H1 (cell line): ENCODE measurements around the gene FHDC1. TPM values are rescaled to one million over a fixed set of nuclear protein-coding genes. Genes with fewer than 3 reads are reported as not detected.

ENCODE experiments used
- CTCF ChIA-PET: fragments of 300-600 bp; sonication (Branson Sonifier 250); formaldehyde crosslinking; loops from one replicate; lab custom pipeline; 2021; ENCODE audit not compliant: partially characterized antibody; lab: Charles Lee
- POLR2A ChIA-PET: fragments of 300-600 bp; sonication (Branson Sonifier 250); formaldehyde crosslinking; loops from one replicate; lab custom pipeline; 2021; ENCODE audit warnings: inconsistent platforms; ENCODE audit not compliant: partially characterized antibody; lab: Charles Lee
- DNase-seq, 2 experiments: peaks; one replicate each; pipeline versions ENCODE4 v3.0.0 to v3.0.0-alpha.2; 2010 to 2022; ENCODE audit warnings: low spot score in 2 of 2, low read depth in 1 of 2, mixed read lengths in 1 of 2
- FAIRE-seq: peaks from 2 replicates; lab custom pipeline; 2011; peaks lifted over from hg19 to GRCh38; lab: Jason Lieb, UNC
- H2AFZ ChIP-seq: 2 replicates; pipeline ENCODE4 v1.8.1; 2012; ENCODE audit warnings: low read length, inconsistent platforms
- H2AK5ac ChIP-seq: 2 replicates; pipeline ENCODE4 v1.6.1; 2013; ENCODE audit warnings: low read depth, low read length
- H2BK120ac ChIP-seq: replicated peaks from 2 replicates; pipeline ENCODE3; 2013; ENCODE audit warnings: low read depth, low read length, inconsistent platforms
- H2BK12ac ChIP-seq: 2 replicates; pipeline ENCODE4 v1.6.1; 2013; ENCODE audit warnings: low read depth, low read length
- H2BK15ac ChIP-seq: 2 replicates; pipeline ENCODE4 v1.6.1; 2013; ENCODE audit warnings: low read length
- H2BK20ac ChIP-seq: 2 replicates; pipeline ENCODE4 v1.6.1; 2013; ENCODE audit warnings: low read length
- H2BK5ac ChIP-seq: 2 replicates; pipeline ENCODE4 v1.6.1; 2013; ENCODE audit warnings: low read depth, low read length
- H3K14ac ChIP-seq: 2 replicates; pipeline ENCODE4 v1.6.1; 2013; ENCODE audit warnings: inconsistent platforms; ENCODE audit not compliant: insufficient read length
- H3K18ac ChIP-seq: 2 replicates; pipeline ENCODE4 v1.6.1; 2013; ENCODE audit warnings: low read length; ENCODE audit errors: extremely low read depth
- H3K23ac ChIP-seq: 2 replicates; pipeline ENCODE4 v1.6.1; 2013; ENCODE audit warnings: inconsistent platforms; ENCODE audit not compliant: insufficient read length
- H3K23me2 ChIP-seq: 2 replicates; pipeline ENCODE4 v1.6.1; 2013; ENCODE audit warnings: low read depth, low read length
- H3K27ac ChIP-seq: 2 replicates; pipeline ENCODE4 v1.6.1; 2011; ENCODE audit warnings: low read depth, low read length, inconsistent platforms
- H3K27me3 ChIP-seq, 4 experiments: replicated peaks in 1 of 4; 1 replicate in 1 of 4; 2 replicates in 3 of 4; pipeline versions ENCODE4 v1.6.1 to v1.8.1; 2011 to 2013; ENCODE audit warnings: low read length in 3 of 4, mild to moderate bottlenecking in 3 of 4, inconsistent platforms in 2 of 4, mixed read lengths in 2 of 4, moderate library complexity in 1 of 4; ENCODE audit not compliant: control insufficient read depth in 3 of 4, insufficient read depth in 3 of 4; ENCODE audit errors: extremely low read depth in 1 of 4
- H3K36me3 ChIP-seq, 4 experiments: 2 replicates each; pipeline versions ENCODE4 v1.6.1 to v1.8.1; 2011 to 2013; ENCODE audit warnings: mild to moderate bottlenecking in 4 of 4, low read length in 3 of 4, moderate library complexity in 2 of 4, control low read depth in 1 of 4, inconsistent platforms in 1 of 4; ENCODE audit not compliant: insufficient read depth in 4 of 4, control insufficient read depth in 2 of 4
- H3K4ac ChIP-seq: replicated peaks from 2 replicates; pipeline ENCODE3; 2013; ENCODE audit warnings: low read length, low read depth, mixed read lengths, inconsistent platforms; ENCODE audit not compliant: insufficient read length
- H3K4me1 ChIP-seq, 4 experiments: replicated peaks in 1 of 4; 1 replicate in 1 of 4; 2 replicates in 3 of 4; pipeline versions ENCODE4 v1.6.1 to v1.8.1; 2011 to 2013; ENCODE audit warnings: low read length in 3 of 4, inconsistent platforms in 2 of 4, mixed read lengths in 1 of 4; ENCODE audit not compliant: insufficient read depth in 4 of 4, control insufficient read depth in 3 of 4
- H3K4me2 ChIP-seq, 2 experiments: 2 replicates each; pipeline versions ENCODE4 v1.6.1 to v1.8.1; 2011 to 2013; ENCODE audit warnings: low read depth in 2 of 2, low read length in 2 of 2, control low read depth in 1 of 2, inconsistent platforms in 1 of 2, mild to moderate bottlenecking in 1 of 2; ENCODE audit not compliant: insufficient read depth in 1 of 2
- H3K4me3 ChIP-seq, 4 experiments: fragments of 200-600, 300-600 bp in 1 of 4; sonication (generic), shearing (Covaris generic), sonication (Bioruptor Twin) in 1 of 4; 2 replicates each; pipeline versions ENCODE4 v1.5.1 to v1.8.1; 2011 to 2016; ENCODE audit warnings: low read length in 4 of 4, low read depth in 3 of 4, control low read depth in 2 of 4, inconsistent platforms in 2 of 4, mild to moderate bottlenecking in 2 of 4, mixed read lengths in 1 of 4, moderate library complexity in 1 of 4; ENCODE audit not compliant: insufficient read depth in 2 of 4; ENCODE audit errors: extremely low read depth in 1 of 4
- H3K56ac ChIP-seq: replicated peaks from 2 replicates; pipeline ENCODE3; 2013; ENCODE audit warnings: low read depth, mild to moderate bottlenecking, mixed read lengths, low read length, inconsistent platforms; ENCODE audit not compliant: insufficient read length
- H3K79me1 ChIP-seq: 2 replicates; pipeline ENCODE4 v1.6.1; 2013; ENCODE audit warnings: low read depth, low read length, control low read depth
- H3K79me2 ChIP-seq, 2 experiments: 2 replicates each; pipeline versions ENCODE4 v1.6.1 to v1.8.1; 2012 to 2013; ENCODE audit warnings: low read length in 2 of 2, mild to moderate bottlenecking in 2 of 2, inconsistent platforms in 1 of 2; ENCODE audit not compliant: insufficient read depth in 2 of 2, control insufficient read depth in 1 of 2
- H3K9ac ChIP-seq, 4 experiments: replicated peaks in 1 of 4; 1 replicate in 1 of 4; 2 replicates in 3 of 4; pipeline versions ENCODE4 v1.6.1 to v1.8.1; 2011 to 2013; ENCODE audit warnings: low read depth in 3 of 4, low read length in 3 of 4, control low read depth in 2 of 4, mild to moderate bottlenecking in 2 of 4, moderate library complexity in 2 of 4, inconsistent platforms in 1 of 4; ENCODE audit errors: extremely low read depth in 1 of 4
- H3K9me3 ChIP-seq, 2 experiments: 2 replicates each; pipeline versions ENCODE4 v1.6.1 to v1.8.1; 2012 to 2013; ENCODE audit warnings: mild to moderate bottlenecking in 2 of 2, moderate library complexity in 2 of 2, control low read depth in 1 of 2, inconsistent platforms in 1 of 2, low read depth in 1 of 2, low read length in 1 of 2, mixed read lengths in 1 of 2; ENCODE audit not compliant: insufficient read depth in 2 of 2
- H4K20me1 ChIP-seq, 2 experiments: replicated peaks in 1 of 2; 2 replicates each; pipeline versions ENCODE3 to v1.8.1; 2011 to 2013; ENCODE audit warnings: inconsistent platforms in 2 of 2, low read length in 2 of 2, mild to moderate bottlenecking in 1 of 2; ENCODE audit not compliant: insufficient read depth in 2 of 2, control insufficient read depth in 1 of 2
- H4K5ac ChIP-seq: 2 replicates; pipeline ENCODE4 v1.6.1; 2013; ENCODE audit warnings: low read length, low read depth, mixed read lengths, inconsistent platforms; ENCODE audit not compliant: insufficient read length
- H4K8ac ChIP-seq: 2 replicates; pipeline ENCODE4 v1.8.0; 2013; ENCODE audit warnings: mild to moderate bottlenecking, moderate library complexity, low read length, inconsistent platforms; ENCODE audit not compliant: insufficient read depth; ENCODE audit errors: extremely low read depth
- H4K91ac ChIP-seq: replicated peaks from 2 replicates; pipeline ENCODE3; 2013; ENCODE audit warnings: low read length, mixed read lengths, inconsistent platforms; ENCODE audit not compliant: insufficient read length
- ASH2L ChIP-seq: fragments of 200-600, 300-600 bp; sonication (generic); IDR thresholded peaks from one replicate; pipeline ENCODE4 v1.7.1; 2017; ENCODE audit warnings: low read length
- BRCA1 ChIP-seq: IDR thresholded peaks from 2 replicates; pipeline ENCODE4 v1.6.1; 2012; ENCODE audit warnings: low read depth, low read length, improper control_type of control experiment
- CBX8 ChIP-seq: fragments of 300-800, 300-1000 bp; sonication (generic); IDR thresholded peaks from 2 replicates; pipeline ENCODE4 v1.7.1; 2016; ENCODE audit warnings: low read depth, low read length, borderline replicate concordance
- CEBPB ChIP-seq: IDR thresholded peaks from 2 replicates; pipeline ENCODE4 v1.6.1; 2012; ENCODE audit warnings: low read depth, low read length
- HDAC2 ChIP-seq, 2 experiments: fragments of 300-600 bp in 1 of 2; sonication (generic) in 1 of 2; IDR thresholded peaks; 2 replicates each; pipeline ENCODE4 v1.6.1; 2011 to 2012; ENCODE audit warnings: low read depth in 2 of 2, low read length in 2 of 2, mild to moderate bottlenecking in 2 of 2, moderate library complexity in 2 of 2, borderline replicate concordance in 1 of 2, inconsistent platforms in 1 of 2
- NANOG ChIP-seq: IDR thresholded peaks from 2 replicates; pipeline ENCODE4 v1.6.1; 2011; ENCODE audit warnings: low read length, low read depth, mild to moderate bottlenecking, inconsistent platforms; ENCODE audit not compliant: insufficient read depth, poor library complexity, severe bottlenecking
- POLR2A ChIP-seq, 2 experiments: IDR thresholded peaks; 1 replicate in 1 of 2; 2 replicates in 1 of 2; pipeline ENCODE4 v1.6.1; 2011; ENCODE audit warnings: low read depth in 2 of 2, low read length in 2 of 2, mild to moderate bottlenecking in 2 of 2; ENCODE audit errors: control extremely low read depth in 1 of 2
- RBBP5 ChIP-seq: IDR thresholded peaks from 2 replicates; pipeline ENCODE4 v1.7.1; 2012; ENCODE audit warnings: low read depth, mild to moderate bottlenecking, inconsistent platforms, low read length, moderate library complexity, borderline replicate concordance
- RXRA ChIP-seq: IDR thresholded peaks from 2 replicates; pipeline ENCODE4 v1.6.1; 2011; ENCODE audit warnings: low read depth, mild to moderate bottlenecking, low read length, moderate library complexity; ENCODE audit not compliant: insufficient read depth
- SIN3A ChIP-seq, 2 experiments: IDR thresholded peaks in 1 of 2; conservative IDR thresholded peaks in 1 of 2; 2 replicates each; pipeline ENCODE4 v1.6.1; 2011 to 2012; ENCODE audit warnings: low read length in 2 of 2, improper control_type of control experiment in 1 of 2, low read depth in 1 of 2, mild to moderate bottlenecking in 1 of 2
- SP2 ChIP-seq: IDR thresholded peaks from 2 replicates; pipeline ENCODE4 v1.6.1; 2012; ENCODE audit warnings: mild to moderate bottlenecking, low read length, inconsistent platforms
- SP4 ChIP-seq: IDR thresholded peaks from 2 replicates; pipeline ENCODE4 v1.6.1; 2012; ENCODE audit warnings: low read length, inconsistent platforms
- YY1 ChIP-seq: IDR thresholded peaks from 2 replicates; pipeline ENCODE4 v1.6.1; 2011; ENCODE audit warnings: low read depth, mild to moderate bottlenecking, low read length
- WGBS, 2 experiments: shearing (Covaris generic) in 1 of 2; methylation state at CpG; one replicate each; pipeline versions ENCODE4 v1.1.6 to v1.1.7; 2013 to 2015; ENCODE audit warnings: low lambda C conversion rate in 2 of 2, mixed read lengths in 2 of 2, inconsistent platforms in 1 of 2, low coverage in 1 of 2, missing lambda C conversion rate in 1 of 2; ENCODE audit not compliant: insufficient replicate concordance in 2 of 2, insufficient coverage in 1 of 2, insufficient read length in 1 of 2; ENCODE audit errors: extremely low coverage in 1 of 2, missing lambda C conversion rate in 1 of 2; 5-methylcytosine and 5-hydroxymethylcytosine counted together
- polyA plus RNA-seq, 7 experiments: library from polyadenylated mRNA; depleted of rRNA in 3 of 7; stranded (reverse) in 5 of 7; unstranded in 2 of 7; fragments of >200 nt in 5 of 7; fragments of 200-250 nt in 2 of 7; gene quantifications; 1 replicate in 5 of 7; 2 replicates in 1 of 7; 4 replicates in 1 of 7; pipeline versions ENCODE4 v1.2.1 to v1.2.3, GENCODE V29; 2011 to 2013; ENCODE audit warnings: missing spikeins in 2 of 7, mixed read lengths in 2 of 7
- total RNA-seq: library from RNA; stranded (reverse); fragmentation: NEBNext Ultra II Directional; extraction: Animal tissue kit (Norgen Biotek cat#: 25700); gene quantifications from 2 replicates; pipeline ENCODE4 v1.2.1, GENCODE V29; 2021

The FHDC1 gene
- total and polyA plus RNA-seq, 2 of the 8 experiments (the other 6 are each of a cell fraction or from before 2014, with no cell fraction given): 6.4 to 28.6 TPM

GRCh38 chr4:153013202-153013977 is 77.3 kb downstream of the FHDC1 start:
- no peak overlapping the region for H2BK120ac ChIP-seq
- no peak overlapping the region for H3K56ac ChIP-seq
- no peak overlapping the region for H2AFZ ChIP-seq
- no peaks in the 10 kb centered on the region for H3K36me3 ChIP-seq
- no peaks in the 10 kb centered on the region for H4K20me1 ChIP-seq
- H3K27ac ChIP-seq: no peak overlapping the region
- peaks cover 9 to 10% of the 10 kb centered on the region in 2 experiments; a peak in 2 of 4 replicates for H3K9me3 ChIP-seq
- POLR2A ChIA-PET: no interaction called here
- FAIRE-seq (no peak), DNase-seq (no peak)
- H4K5ac ChIP-seq: no peak overlapping the region
- H3K18ac ChIP-seq: no peak overlapping the region
- H4K8ac ChIP-seq: no peak overlapping the region
- no peak overlapping the region for H2BK5ac ChIP-seq
- H3K23me2 ChIP-seq: no peaks in the 10 kb centered on the region
- H2BK20ac ChIP-seq: no peak overlapping the region; the same call in 1 of the 2 replicates
- H3K4me3 ChIP-seq: no peak overlapping the region
- CTCF ChIA-PET: interaction anchor here (0.6 to 1.6 kb wide), 3 partner anchors 10 to 72 kb away, joined by 3 to 8 read pairs (median 3); no protein-coding TSS in a partner anchor
- peaks cover 2 to 5% (median 3%) of the 10 kb centered on the region in 4 experiments; a peak in 6 of 7 replicates for H3K4me1 ChIP-seq
- no peaks in the 10 kb centered on the region for H3K79me2 ChIP-seq
- H2BK12ac ChIP-seq: no peak overlapping the region
- H3K4ac ChIP-seq: no peak overlapping the region
- H3K23ac ChIP-seq: no peak overlapping the region
- no peaks in the 10 kb centered on the region for H3K27me3 ChIP-seq
- H3K4me2 ChIP-seq: no peak overlapping the region
- 90% methylated on average over 5 of the region's 5 CpGs; no CpG with 5 or more reads in 1 of the 2 experiments for WGBS, 2 experiments
- no peak overlapping the region for H3K9ac ChIP-seq
- H2AK5ac ChIP-seq: peak overlapping the region; percentile 33; the same call in 1 of the 2 replicates
- no peak overlapping the region for H2BK15ac ChIP-seq
- H3K79me1 ChIP-seq: no peaks in the 10 kb centered on the region
- H3K14ac ChIP-seq: no peak overlapping the region
- H4K91ac ChIP-seq: peak overlapping the region; percentile 63
- TF ChIP-seq SIN3A (conservative IDR thresholded peaks at IDR 0.05 in 1 of 2, IDR thresholded peaks at IDR 0.05 in 1 of 2; ENCODE audit: low read depth in 1 of 2, low read length in 2 of 2): no peak
- TF ChIP-seq POLR2A (IDR thresholded peaks at IDR 0.05; ENCODE audit: control extremely low read depth in 1 of 2, low read depth in 2 of 2, low read length in 2 of 2): no peak
- TF ChIP-seq RXRA: no peak
- no peak for TF ChIP-seq BRCA1
- no peak for TF ChIP-seq ASH2L
- no peak for TF ChIP-seq RBBP5
- no peak for TF ChIP-seq NANOG
- TF ChIP-seq SP4: no peak
- no peak for TF ChIP-seq CEBPB
- TF ChIP-seq HDAC2 (IDR thresholded peaks at IDR 0.05; ENCODE audit: borderline replicate concordance in 1 of 2, low read depth in 2 of 2, low read length in 2 of 2): no peak
- TF ChIP-seq YY1: no peak
- no peak for TF ChIP-seq SP2
- TF ChIP-seq CBX8: no peak
